HG03342 (cell line): ENCODE data around the gene PIGB.
"Not testable (repeated sequence)": the region's sequence is repeated elsewhere in the genome, so short reads cannot be mapped to it uniquely, and the experiment has no call there.

Experiments used
- ATAC-seq: cut with Tn5 transposase; IDR thresholded peaks from one replicate; pipeline ENCODE4 v1.9.1; 2021; ENCODE audit warnings: mild to moderate bottlenecking, moderate library complexity; ENCODE audit not compliant: unreplicated experiment

The PIGB gene

GRCh38 chr15:55372701-55373440, 53.8 kb downstream of the PIGB start:
- ATAC-seq: no peak

- no peak for ATAC-seq
Measured at GRCh38 chr15:55379095-55379494, 60.1 kb downstream of the PIGB start.

- ATAC-seq: no peak
Measured at GRCh38 chr15:55381595-55381994, 62.6 kb downstream of the PIGB start.

- no peak for ATAC-seq
Measured at GRCh38 chr15:55383687-55384086, 64.7 kb downstream of the PIGB start.

GRCh38 chr15:55387027-55387426, 68.0 kb downstream of the PIGB start:
- no peak for ATAC-seq

- no peak for ATAC-seq
Measured at GRCh38 chr15:55389264-55389607, 70.2 kb downstream of the PIGB start.

GRCh38 chr15:55394694-55395093, 75.7 kb downstream of the PIGB start:
- ATAC-seq: no peak

GRCh38 chr15:55398243-55398642, 79.2 kb downstream of the PIGB start:
- no peak for ATAC-seq

- ATAC-seq: not testable (repeated sequence)
Measured at GRCh38 chr15:55400050-55400449, 81.0 kb downstream of the PIGB start.

- ATAC-seq: no peak
Measured at GRCh38 chr15:55401786-55402246, 82.8 kb downstream of the PIGB start.

- ATAC-seq: peak; percentile 52
Measured at GRCh38 chr15:55402707-55403106, 83.7 kb downstream of the PIGB start.

- ATAC-seq: no peak
Measured at GRCh38 chr15:55403531-55403930, 84.5 kb downstream of the PIGB start.
